GM12878 (cell line): ENCODE results near the gene NT5C1A.

Experiments used
- JUNB ChIP-seq: IDR thresholded peaks from 2 replicates; pipeline ENCODE4 v1.6.1; 2016; ENCODE audit warnings: antibody characterized with exemption, mild to moderate bottlenecking
- POLR2A ChIP-seq: IDR thresholded peaks from 2 replicates; pipeline ENCODE4 v1.6.1; 2011; ENCODE audit warnings: low read depth, mild to moderate bottlenecking, low read length
- TF ChIP-seq, protein P1 (sequence below), 3 experiments: IDR thresholded peaks in 2 of 3; conservative IDR thresholded peaks in 1 of 3; 2 replicates each; pipeline ENCODE4 v1.5.1; 2011; ENCODE audit warnings: low read depth in 3 of 3, low read length in 3 of 3, mild to moderate bottlenecking in 3 of 3, control low read depth in 2 of 3, moderate library complexity in 2 of 3, inconsistent platforms in 1 of 3, mixed read lengths in 1 of 3; ENCODE audit not compliant: control insufficient read depth in 2 of 3, insufficient read depth in 1 of 3; ENCODE audit errors: extremely low read depth in 1 of 3
- TF ChIP-seq, protein P2 (sequence below): IDR thresholded peaks from 2 replicates; pipeline ENCODE4 v1.6.1; 2011; ENCODE audit warnings: borderline replicate concordance, low read depth, mild to moderate bottlenecking, moderate library complexity, mixed read lengths, low read length; ENCODE audit not compliant: insufficient read depth; ENCODE audit errors: extremely low read length

DNA sequence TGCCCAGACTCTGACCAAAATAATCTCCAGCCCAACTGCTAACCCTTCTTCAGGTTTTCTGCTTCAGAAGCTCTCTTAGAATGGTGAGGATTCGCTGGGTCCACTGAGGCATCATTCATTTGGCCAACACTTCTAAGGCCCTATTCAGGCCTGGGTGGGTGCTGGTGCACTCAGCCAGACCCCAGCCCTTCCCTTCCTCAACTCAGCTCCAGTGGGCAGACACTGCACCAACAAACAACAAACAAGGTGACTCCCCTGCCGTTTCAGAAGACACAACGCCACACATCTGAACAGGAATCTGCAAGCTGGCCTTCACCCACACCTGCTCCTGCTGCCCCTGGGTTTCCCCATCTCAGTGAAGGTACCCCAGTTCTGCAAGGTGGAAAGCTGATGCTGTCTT lies 38.5 kb downstream of the NT5C1A start:
- TF ChIP-seq POLR2A, result no peak
- TF ChIP-seq, protein P1, sequence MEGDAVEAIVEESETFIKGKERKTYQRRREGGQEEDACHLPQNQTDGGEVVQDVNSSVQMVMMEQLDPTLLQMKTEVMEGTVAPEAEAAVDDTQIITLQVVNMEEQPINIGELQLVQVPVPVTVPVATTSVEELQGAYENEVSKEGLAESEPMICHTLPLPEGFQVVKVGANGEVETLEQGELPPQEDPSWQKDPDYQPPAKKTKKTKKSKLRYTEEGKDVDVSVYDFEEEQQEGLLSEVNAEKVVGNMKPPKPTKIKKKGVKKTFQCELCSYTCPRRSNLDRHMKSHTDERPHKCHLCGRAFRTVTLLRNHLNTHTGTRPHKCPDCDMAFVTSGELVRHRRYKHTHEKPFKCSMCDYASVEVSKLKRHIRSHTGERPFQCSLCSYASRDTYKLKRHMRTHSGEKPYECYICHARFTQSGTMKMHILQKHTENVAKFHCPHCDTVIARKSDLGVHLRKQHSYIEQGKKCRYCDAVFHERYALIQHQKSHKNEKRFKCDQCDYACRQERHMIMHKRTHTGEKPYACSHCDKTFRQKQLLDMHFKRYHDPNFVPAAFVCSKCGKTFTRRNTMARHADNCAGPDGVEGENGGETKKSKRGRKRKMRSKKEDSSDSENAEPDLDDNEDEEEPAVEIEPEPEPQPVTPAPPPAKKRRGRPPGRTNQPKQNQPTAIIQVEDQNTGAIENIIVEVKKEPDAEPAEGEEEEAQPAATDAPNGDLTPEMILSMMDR (IDR thresholded peaks at IDR 0.05 in 2 of 3, conservative IDR thresholded peaks at IDR 0.05 in 1 of 3; ENCODE audit: control insufficient read depth in 2 of 3, extremely low read depth in 1 of 3, insufficient read depth in 1 of 3, low read depth in 3 of 3, low read length in 3 of 3), result no peak
- no peak for TF ChIP-seq JUNB
- TF ChIP-seq, protein P2, sequence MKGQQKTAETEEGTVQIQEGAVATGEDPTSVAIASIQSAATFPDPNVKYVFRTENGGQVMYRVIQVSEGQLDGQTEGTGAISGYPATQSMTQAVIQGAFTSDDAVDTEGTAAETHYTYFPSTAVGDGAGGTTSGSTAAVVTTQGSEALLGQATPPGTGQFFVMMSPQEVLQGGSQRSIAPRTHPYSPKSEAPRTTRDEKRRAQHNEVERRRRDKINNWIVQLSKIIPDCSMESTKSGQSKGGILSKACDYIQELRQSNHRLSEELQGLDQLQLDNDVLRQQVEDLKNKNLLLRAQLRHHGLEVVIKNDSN, result no peak
